Brain microvascular endothelial cell (primary cell): Measurements from ENCODE around the gene FBXO7.
A peak's percentile ranks its signal among the peaks of the same experiment; 100 is the strongest.

ENCODE experiments used
- DNase-seq: peaks from one replicate; pipeline ENCODE4 v3.0.0-alpha.2; 2020
- H3K27ac ChIP-seq: fragments of 250-450 bp; sonication (Bioruptor Pico); 2 replicates; pipeline ENCODE4 v1.5.1; 2020; ENCODE audit warnings: mild to moderate bottlenecking, moderate library complexity
- H3K27me3 ChIP-seq: fragments of 250-450 bp; sonication (Bioruptor Pico); replicated peaks from 2 replicates; pipeline ENCODE4 v1.5.1; 2020; ENCODE audit warnings: mild to moderate bottlenecking
- H3K36me3 ChIP-seq: fragments of 250-450 bp; sonication (Bioruptor Pico); replicated peaks from 2 replicates; pipeline ENCODE4 v1.5.1; 2020; ENCODE audit warnings: mild to moderate bottlenecking
- H3K4me3 ChIP-seq: 2 replicates; pipeline ENCODE4 v1.5.1; 2011; ENCODE audit warnings: low read depth, mild to moderate bottlenecking, control low read depth, low read length, moderate library complexity
- in situ Hi-C: cut with HindIII; loops from 2 replicates; pipeline ENCODE4 v1.10.0; 2017; ENCODE audit warnings: low sequenced_read_pairs, low pct_ligation_motif_present
- TF ChIP-seq, protein P1 (sequence below): IDR thresholded peaks from 2 replicates; pipeline ENCODE4 v1.5.1; 2011; ENCODE audit warnings: low read depth, mild to moderate bottlenecking, moderate library complexity, low read length, control low read depth, inconsistent platforms; ENCODE audit errors: missing control alignments

Gene FBXO7

DNA sequence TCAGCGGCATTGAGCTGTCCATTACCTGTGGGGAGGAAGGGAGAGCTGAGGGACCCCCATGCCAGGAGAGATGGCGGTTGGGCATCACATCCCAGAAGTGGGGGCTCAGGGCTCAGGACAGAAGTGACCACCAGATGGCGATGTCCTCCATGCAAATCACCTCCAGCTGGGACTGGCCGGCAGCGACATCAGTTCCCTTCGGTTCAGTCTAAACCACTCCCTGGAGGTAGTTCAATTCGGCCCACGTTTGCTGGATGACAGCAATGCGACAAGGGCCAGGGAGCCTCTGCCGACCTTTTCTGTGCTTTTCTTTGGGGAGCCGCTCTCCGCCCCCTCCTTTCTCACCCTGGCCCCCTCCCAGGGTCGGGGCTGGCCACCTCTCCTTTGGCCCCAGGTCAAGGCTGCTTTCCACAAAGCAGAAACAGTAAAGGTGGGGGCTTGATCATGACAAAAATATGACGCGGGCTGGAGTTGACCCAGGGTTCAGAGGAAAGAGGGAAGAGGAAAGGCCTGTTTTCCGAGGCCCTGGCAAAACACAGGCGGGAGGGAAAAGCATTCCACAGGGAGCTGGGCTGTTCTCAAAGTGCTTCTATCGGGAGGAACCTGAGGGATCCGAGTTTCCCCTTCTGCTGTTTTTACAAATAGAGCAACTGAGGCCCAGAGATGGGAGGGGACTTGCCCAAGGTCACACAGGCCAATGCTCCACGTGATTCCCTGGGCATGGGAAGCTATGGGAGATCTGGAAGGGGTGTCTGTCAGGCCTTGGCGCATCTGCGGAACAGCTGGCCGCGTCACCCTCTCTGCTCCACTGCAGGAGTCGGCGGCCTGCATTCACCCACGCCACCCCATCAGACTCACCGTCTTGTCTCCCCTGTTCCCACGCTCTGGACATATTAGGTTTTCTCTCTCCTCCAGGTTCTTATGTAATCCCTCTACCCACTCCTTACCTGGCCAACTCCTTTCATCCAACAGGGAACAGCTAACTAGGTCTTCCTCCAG, 54.7 kb downstream of the FBXO7 start:
- Histone ChIP-seq H3K27ac (no peak overlapping the region), H3K36me3 (no peaks in the 10 kb centered on the region), H3K27me3 (no peaks in the 10 kb centered on the region), H3K4me3 (no peak overlapping the region)
- in situ Hi-C loops, result no loop called here
- DNase-seq, result peak; percentile 72
- TF ChIP-seq, protein P1, sequence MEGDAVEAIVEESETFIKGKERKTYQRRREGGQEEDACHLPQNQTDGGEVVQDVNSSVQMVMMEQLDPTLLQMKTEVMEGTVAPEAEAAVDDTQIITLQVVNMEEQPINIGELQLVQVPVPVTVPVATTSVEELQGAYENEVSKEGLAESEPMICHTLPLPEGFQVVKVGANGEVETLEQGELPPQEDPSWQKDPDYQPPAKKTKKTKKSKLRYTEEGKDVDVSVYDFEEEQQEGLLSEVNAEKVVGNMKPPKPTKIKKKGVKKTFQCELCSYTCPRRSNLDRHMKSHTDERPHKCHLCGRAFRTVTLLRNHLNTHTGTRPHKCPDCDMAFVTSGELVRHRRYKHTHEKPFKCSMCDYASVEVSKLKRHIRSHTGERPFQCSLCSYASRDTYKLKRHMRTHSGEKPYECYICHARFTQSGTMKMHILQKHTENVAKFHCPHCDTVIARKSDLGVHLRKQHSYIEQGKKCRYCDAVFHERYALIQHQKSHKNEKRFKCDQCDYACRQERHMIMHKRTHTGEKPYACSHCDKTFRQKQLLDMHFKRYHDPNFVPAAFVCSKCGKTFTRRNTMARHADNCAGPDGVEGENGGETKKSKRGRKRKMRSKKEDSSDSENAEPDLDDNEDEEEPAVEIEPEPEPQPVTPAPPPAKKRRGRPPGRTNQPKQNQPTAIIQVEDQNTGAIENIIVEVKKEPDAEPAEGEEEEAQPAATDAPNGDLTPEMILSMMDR, result peak; percentile 95

DNA sequence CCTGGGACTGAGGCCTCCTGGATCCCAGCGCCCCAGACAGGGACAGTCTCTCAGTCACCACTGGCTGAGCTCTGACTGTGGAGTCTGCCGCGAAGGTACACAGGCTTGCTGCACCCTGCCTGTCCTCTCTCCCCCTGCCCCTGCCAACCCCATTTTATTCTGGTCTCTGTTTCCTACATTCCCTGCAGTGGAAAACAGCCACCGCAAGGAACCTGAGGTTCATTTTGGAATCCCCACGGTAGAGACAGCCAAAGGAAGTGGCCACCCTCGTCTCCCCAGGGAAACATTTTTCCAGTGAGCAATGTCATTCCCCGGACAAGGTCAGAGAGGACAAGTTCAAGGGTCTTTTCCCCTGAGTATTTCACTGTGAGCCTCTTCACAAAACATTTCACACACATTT, 56.6 kb downstream of the FBXO7 start:
- no peak overlapping the region for H3K27ac ChIP-seq
- DNase-seq, result no peak
- no peaks in the 10 kb centered on the region for H3K27me3 ChIP-seq
- H3K4me3 ChIP-seq, result no peak overlapping the region
- TF ChIP-seq, protein P1, result no peak
- in situ Hi-C loops, result no loop called here
- H3K36me3 ChIP-seq, result no peaks in the 10 kb centered on the region

DNA sequence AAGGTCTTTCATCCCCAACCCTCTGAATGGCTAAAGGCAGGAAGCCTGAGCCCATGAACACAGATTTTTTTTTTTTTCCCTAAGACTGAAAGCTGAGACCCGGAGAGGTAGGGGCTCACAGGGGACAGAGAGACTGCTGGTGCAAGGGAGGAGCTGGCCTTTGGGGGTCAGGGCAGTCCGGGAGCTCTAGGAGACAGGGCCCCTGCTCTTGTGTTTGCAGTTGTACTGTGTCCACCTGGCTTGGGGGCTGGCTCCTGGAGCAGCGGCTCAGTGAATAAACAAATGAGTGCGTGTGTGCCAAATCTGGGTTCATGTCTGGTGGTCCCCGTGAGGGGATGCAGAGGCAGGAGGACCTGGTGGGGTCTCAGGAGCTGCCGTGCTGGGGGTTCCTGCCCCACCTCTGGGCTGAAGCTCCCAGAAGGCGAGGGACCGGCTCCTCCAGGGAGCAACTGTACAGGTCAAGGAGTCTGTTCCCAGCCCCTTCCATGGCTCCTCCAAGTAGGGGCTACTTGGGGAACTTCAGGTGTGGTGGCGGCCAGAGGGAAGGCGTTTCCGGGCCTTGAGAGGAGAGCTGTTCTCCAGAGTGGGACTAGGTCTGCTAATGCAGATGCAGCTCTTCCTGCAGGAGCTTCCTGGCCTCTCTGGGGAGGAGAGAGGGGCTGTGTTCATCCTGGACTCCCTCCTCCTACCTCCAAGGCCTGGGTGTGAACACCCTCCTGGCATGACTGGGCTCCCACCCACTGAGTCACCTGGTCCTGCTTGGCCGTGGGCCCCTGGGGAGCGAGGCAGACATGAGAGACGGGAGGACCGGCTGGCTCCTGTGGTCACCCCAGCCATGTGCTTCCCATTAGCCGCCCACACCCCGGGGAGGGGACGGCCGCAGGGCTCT, 57.6 kb downstream of the FBXO7 start:
- H3K27me3 ChIP-seq, result no peaks in the 10 kb centered on the region
- TF ChIP-seq, protein P1, result no peak
- no peaks in the 10 kb centered on the region for H3K36me3 ChIP-seq
- no peak overlapping the region for H3K27ac ChIP-seq
- in situ Hi-C loops, result no loop called here
- DNase-seq, result peak; percentile 70
- H3K4me3 ChIP-seq, result no peak overlapping the region

DNA sequence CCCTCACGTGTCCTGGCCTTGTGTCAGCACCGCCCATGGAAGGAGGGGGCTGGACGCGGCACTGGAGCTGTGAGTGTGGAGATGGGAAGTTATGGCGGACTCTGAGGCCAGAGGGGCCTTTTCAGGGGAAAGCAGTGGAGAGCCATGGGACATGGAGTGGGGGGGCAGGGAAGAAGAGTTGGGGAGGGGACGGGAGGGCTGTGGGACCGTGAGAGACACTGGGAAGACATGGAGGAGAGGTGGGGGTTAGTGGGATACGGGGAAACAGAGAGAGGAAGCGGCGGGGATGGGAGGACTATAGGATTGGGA, 58.2 kb downstream of the FBXO7 start:
- H3K27ac ChIP-seq, result no peak overlapping the region
- DNase-seq, result no peak
- no peaks in the 10 kb centered on the region for H3K36me3 ChIP-seq
- no peak overlapping the region for H3K4me3 ChIP-seq
- in situ Hi-C loops, result no loop called here
- TF ChIP-seq, protein P1, result no peak
- no peaks in the 10 kb centered on the region for H3K27me3 ChIP-seq

DNA sequence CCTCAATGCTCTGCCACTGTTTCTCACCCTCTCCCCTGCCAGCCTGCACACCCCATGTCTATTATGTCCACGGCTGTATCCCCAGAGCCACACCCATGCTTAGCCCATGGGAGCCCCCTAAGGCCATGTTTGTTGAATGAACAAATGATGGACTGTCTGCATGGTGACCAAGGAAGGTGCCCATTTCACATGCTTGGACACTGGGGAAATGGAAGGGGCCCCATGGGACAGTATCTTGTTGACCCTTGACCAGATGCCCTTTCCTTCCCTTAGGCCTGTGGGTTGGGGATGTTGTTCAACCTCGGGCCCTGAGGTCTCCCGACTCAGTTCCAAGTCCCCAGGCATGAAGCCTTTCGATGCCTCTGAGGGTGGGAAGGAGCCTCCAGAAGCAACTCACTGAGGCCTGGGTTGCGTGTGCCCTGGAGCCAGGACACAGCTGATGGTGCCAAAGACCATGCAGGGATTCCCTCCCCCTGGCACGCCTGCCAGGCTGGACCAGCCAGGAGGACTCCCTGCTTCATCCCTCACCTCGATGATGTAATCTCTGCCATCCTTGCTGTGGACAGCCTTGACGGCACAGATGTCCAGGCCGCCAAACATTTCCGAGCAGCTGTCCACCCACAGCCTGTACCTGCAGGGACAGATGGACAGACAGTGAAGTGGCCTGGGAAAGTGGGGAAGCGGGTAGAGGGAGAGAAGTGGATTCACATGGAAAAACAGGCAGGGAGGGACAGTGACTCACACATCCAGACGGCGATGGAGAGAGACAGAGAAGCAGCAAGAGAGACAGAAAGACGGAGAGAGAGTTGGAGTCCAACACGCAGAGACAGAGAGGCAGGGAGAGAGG, 58.9 kb downstream of the FBXO7 start:
- TF ChIP-seq, protein P1, result no peak
- Histone ChIP-seq H3K27ac (no peak overlapping the region), H3K4me3 (no peak overlapping the region), H3K36me3 (no peaks in the 10 kb centered on the region), H3K27me3 (no peaks in the 10 kb centered on the region)
- peak; percentile 35 for DNase-seq
- in situ Hi-C loops, result no loop called here
